ENCODE measurements around the gene BSN.

The BSN gene

DNA sequence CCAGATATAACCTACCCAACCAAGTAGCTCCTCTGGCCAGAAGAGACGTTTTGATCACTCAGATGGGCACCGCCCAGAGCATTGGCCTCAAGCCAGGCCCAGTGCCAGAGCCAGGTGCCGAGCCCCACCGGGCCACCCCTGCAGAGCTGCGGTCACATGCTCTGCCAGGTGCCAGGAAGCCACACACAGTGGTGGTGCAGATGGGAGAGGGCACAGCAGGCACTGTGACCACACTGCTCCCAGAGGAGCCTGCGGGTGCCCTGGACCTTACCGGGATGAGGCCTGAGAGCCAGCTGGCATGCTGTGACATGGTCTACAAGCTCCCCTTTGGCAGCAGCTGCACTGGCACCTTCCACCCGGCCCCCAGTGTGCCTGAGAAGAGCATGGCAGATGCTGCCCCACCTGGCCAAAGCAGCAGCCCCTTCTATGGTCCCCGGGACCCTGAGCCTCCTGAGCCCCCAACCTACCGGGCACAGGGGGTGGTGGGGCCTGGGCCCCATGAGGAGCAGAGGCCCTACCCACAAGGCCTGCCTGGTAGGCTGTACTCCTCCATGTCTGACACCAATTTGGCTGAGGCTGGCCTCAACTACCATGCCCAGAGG lies 100.8 kb downstream of the BSN start:
- DNase-seq (ENCODE audit: low read depth in 2 of 2, low spot score in 1 of 2): no peak

DNA sequence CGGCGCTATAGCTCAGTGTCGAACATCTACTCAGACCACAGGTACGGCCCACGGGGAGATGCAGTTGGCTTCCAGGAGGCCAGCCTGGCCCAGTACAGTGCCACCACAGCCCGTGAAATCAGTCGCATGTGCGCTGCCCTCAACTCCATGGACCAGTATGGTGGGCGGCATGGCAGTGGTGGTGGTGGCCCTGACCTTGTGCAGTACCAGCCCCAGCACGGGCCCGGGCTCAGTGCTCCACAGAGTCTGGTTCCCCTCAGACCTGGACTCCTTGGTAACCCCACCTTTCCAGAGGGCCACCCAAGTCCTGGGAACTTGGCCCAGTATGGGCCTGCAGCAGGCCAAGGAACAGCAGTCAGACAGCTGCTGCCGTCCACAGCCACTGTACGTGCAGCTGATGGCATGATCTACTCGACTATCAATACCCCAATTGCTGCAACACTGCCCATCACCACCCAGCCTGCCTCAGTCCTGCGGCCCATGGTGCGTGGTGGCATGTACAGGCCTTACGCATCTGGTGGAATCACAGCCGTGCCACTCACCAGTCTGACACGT lies 101.5 kb downstream of the BSN start:
- no peak for DNase-seq (ENCODE audit: low read depth in 2 of 2, low spot score in 1 of 2)

DNA sequence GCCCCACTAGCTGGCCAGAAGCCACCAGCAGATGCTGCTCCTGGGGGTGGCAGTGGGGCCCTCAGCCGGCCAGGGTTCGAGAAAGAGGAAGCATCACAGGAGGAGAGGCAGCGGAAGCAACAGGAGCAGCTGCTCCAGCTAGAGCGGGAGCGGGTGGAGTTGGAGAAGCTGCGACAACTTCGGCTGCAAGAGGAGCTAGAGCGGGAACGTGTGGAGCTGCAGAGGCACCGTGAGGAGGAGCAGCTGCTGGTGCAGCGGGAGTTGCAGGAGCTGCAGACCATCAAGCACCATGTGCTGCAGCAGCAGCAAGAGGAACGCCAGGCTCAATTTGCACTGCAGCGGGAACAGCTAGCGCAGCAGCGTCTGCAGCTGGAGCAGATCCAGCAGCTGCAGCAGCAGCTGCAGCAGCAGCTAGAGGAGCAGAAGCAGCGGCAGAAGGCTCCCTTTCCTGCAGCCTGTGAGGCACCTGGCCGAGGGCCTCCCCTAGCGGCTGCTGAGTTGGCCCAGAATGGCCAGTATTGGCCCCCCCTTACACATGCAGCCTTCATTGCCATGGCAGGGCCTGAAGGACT lies 102.3 kb downstream of the BSN start:
- DNase-seq (ENCODE audit: low read depth in 2 of 2, low spot score in 1 of 2): no peak

DNA sequence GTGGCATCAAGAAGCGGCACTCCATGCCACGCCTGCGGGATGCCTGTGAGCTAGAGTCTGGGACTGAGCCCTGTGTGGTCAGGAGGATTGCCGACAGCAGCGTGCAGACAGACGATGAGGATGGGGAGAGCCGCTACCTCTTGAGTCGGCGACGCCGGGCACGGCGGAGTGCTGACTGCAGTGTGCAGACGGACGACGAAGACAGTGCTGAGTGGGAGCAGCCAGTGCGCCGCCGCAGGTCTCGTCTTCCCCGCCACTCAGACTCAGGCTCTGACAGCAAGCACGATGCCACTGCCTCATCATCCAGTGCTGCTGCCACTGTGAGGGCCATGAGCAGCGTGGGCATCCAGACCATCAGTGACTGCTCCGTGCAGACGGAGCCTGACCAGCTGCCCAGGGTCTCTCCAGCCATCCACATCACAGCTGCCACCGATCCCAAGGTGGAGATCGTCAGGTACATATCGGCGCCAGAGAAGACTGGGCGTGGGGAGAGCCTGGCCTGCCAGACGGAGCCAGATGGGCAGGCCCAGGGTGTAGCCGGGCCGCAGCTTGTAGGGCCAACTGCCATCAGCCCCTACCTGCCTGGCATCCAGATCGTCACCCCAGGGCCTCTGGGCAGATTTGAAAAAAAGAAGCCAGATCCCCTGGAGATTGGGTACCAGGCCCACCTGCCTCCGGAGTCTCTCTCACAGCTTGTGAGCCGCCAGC lies 103.1 kb downstream of the BSN start:
- DNase-seq (ENCODE audit: low read depth in 2 of 2, low spot score in 1 of 2): no peak

DNA sequence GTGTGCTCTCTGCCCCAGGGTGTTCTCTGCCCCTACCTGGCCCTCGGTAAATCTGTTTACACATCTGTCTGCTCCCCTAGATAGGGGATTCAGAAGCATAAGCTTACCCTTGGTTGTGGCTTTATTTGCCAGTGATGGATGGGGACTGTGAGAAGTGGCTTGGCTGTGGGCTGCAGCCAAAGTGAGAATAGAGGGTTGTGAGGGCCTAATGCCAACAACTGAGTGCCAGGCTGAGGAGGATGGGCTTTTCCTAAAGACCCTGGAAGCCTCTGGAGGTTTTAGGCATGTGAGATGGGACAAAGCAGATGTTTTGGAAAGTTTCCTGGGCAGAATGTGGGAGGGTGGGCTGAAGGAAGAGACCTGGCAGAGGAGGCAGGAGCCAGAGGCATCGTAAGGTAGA lies 104.4 kb downstream of the BSN start:
- DNase-seq (ENCODE audit: low read depth in 2 of 2, low spot score in 1 of 2): no peak

GRCh38 chr3:49659756-49660155 lies 105.5 kb downstream of the BSN start:
- no peak for DNase-seq (ENCODE audit: low read depth in 2 of 2, low spot score in 1 of 2)

DNA sequence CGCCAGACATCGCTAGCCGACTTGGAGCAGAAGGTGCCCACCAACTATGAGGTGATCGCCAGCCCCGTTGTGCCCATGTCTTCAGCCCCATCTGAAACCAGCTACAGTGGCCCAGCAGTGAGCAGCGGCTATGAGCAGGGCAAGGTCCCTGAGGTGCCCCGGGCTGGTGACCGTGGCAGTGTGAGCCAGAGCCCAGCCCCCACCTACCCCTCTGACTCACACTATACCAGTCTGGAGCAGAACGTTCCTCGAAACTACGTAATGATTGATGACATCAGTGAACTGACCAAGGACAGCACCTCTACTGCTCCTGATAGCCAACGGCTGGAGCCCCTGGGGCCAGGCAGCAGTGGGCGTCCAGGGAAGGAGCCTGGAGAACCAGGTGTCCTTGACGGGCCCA lies 107.0 kb downstream of the BSN start:
- DNase-seq (ENCODE audit: low read depth in 2 of 2, low spot score in 1 of 2): no peak

GRCh38 chr3:49662021-49662420 lies 107.7 kb downstream of the BSN start:
- no peak for DNase-seq (ENCODE audit: low read depth in 2 of 2, low spot score in 1 of 2)

GRCh38 chr3:49662720-49663413 lies 108.6 kb downstream of the BSN start:
- DNase-seq (ENCODE audit: low read depth in 2 of 2, low spot score in 1 of 2): no peak

DNA sequence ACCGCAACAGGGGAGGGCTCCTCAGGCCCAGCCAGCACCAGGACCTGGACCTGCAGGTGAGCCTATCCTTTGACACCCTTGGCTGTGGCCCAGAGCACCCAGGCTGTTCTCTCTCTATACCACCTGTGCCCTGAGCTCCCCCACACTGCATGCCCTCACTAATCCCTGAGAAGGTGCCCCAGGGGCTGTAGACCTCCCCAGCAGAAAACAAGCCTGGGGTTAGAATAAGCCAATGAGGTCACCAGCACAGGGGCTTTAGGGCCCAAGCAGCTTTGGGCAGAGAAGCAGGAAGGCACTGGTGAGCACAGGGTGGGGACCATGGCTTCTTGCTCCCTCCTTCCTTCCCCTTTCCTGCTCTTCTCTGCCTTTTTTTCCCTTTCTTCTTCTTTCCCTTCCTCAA lies 109.6 kb downstream of the BSN start:
- DNase-seq (ENCODE audit: low read depth in 2 of 2, low spot score in 1 of 2): no peak

DNA sequence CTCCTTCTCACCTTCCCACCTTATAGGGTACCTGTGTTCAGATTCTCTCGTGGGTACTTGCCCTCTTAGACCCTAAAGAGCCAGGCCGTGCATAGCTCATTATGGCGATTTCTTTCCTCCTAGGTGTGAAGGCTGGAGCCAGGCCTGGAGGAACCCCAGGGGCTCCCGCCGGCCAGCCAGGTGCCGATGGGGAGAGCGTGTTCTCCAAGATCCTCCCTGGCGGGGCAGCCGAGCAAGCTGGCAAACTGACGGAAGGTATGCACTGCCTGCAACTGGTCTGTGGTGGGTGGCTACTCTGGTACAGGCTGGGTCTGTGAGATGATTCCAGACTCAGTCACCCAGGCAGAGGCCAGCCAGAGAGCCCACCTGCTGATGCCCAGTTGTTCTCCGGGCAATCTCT lies 110.0 kb downstream of the BSN start:
- no peak for DNase-seq (ENCODE audit: low read depth in 2 of 2, low spot score in 1 of 2)

GRCh38 chr3:49665822-49666519 lies 111.7 kb downstream of the BSN start:
- DNase-seq (ENCODE audit: low read depth in 2 of 2, low spot score in 1 of 2): no peak

- no peak for DNase-seq (ENCODE audit: low read depth in 2 of 2, low spot score in 1 of 2)
Measured at GRCh38 chr3:49666592-49666991, 112.3 kb downstream of the BSN start.

DNA sequence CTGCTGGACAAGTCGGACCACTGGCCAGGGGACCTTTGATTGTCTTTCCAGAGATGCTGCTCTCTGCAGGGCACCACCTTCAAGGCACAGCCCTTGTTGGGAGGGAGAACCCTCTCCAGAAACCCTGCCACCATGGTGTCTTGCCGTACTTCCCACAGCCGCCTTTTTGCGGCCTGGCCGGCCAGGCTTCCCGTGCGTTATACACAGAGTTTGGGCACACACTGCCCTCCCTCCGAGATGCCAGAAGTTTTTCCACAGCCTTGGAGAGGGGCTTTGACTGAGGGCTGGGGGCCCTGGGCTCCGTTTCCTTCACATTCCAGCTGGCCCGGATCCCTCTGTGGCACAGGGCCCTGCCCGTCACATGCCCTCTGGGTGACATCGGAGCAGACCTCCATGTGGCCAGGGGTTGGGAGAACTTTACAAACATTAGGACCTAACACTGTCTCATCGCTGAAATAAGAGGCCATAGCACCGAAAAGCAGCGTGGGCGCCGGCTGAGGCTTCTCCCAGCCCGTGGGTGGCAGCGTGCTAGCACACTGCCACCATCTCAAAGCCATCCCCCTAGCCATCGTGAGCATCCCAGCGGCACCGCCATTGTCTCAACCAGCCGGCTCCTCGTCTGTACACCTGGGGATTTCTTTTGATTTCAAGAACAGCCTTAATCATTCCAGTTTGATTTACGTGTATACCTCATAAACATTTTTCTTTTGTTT lies 113.6 kb downstream of the BSN start:
- no peak for DNase-seq (ENCODE audit: low read depth in 2 of 2, low spot score in 1 of 2)

DNA sequence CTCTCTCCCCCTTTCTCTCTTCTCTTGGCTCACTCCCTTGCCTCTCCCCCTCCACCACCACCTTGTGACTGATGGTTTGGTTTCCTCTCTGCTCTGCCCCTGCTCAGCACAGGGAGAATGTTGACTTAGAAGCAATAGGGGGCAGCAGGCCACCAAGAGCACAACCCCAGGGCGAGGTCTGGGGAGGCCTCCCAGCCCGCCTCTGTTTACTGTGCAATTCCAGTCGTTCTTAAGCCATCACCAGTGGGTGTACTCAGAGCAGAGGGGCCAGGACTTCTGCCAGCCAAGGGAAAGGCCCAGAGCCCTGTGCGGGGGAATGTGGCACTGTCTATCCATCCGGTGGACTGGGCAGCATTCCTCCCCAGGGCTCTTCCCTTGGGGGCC lies 114.1 kb downstream of the BSN start:
- no peak for DNase-seq (ENCODE audit: low read depth in 2 of 2, low spot score in 1 of 2)

GRCh38 chr3:49668861-49669260 lies 114.6 kb downstream of the BSN start:
- DNase-seq (ENCODE audit: low read depth in 2 of 2, low spot score in 1 of 2): no peak

DNA sequence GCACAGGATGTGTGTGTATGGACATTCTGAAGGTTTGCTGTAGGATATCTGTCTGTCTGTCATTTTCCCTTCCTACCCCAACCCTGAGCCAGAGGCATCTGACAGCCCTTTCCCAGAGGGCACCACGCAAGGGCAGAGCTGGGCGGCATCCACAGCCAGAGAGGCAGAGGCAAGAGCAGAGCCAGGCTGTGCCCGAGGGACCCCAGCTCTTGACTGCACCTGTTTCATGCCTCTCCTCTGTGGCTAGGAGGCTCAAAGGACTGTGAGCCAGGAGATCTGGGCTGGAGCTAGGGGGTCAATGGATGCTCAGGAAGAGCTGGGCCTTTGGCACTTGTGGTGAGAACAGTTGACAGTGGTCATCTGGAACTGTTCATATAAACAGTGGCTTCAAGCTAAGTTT lies 115.1 kb downstream of the BSN start:
- DNase-seq (ENCODE audit: low read depth in 2 of 2, low spot score in 1 of 2): no peak

- DNase-seq (ENCODE audit: low read depth in 2 of 2, low spot score in 1 of 2): no peak
Measured at GRCh38 chr3:49670940-49671290, 116.6 kb downstream of the BSN start.

- peak; percentile 39 to 40 for DNase-seq (ENCODE audit: low read depth in 2 of 2, low spot score in 1 of 2)
Measured at GRCh38 chr3:49671291-49672288, 117.3 kb downstream of the BSN start.
